Measurements from ENCODE around the gene MIB2.
A peak's percentile ranks its signal among the peaks of the same experiment; 100 is the strongest.

Gene MIB2

GRCh38 chr1:1599935-1600860, 15.1 kb upstream of the MIB2 start, which contains the start of gene FNDC10:
TSS of gene FNDC10 (minus strand) at chr1:1600135. CDS start at chr1:1600015, 120 bp downstream.
- Histone ChIP-seq H3K4me1 (ENCODE audit: control insufficient read depth, insufficient read depth, low read length) (peaks cover 3% of the 10 kb centered on the region), H3K9me3 (ENCODE audit: control insufficient read depth, insufficient read depth, low read length) (no peaks in the 10 kb centered on the region), H3K9ac (ENCODE audit: low read depth, low read length) (peak within 1 kb of the TSS; percentile 24), H3K36me3 (ENCODE audit: control insufficient read depth, insufficient read depth, low read length) (no peaks in the 10 kb centered on the region), H3K4me3 (ENCODE audit: low read depth, low read length) (peak within 1 kb of the TSS; percentile 50), H3K27me3 (ENCODE audit: control insufficient read depth, insufficient read depth, low read length) (peaks cover 35% of the 10 kb centered on the region)

DNA sequence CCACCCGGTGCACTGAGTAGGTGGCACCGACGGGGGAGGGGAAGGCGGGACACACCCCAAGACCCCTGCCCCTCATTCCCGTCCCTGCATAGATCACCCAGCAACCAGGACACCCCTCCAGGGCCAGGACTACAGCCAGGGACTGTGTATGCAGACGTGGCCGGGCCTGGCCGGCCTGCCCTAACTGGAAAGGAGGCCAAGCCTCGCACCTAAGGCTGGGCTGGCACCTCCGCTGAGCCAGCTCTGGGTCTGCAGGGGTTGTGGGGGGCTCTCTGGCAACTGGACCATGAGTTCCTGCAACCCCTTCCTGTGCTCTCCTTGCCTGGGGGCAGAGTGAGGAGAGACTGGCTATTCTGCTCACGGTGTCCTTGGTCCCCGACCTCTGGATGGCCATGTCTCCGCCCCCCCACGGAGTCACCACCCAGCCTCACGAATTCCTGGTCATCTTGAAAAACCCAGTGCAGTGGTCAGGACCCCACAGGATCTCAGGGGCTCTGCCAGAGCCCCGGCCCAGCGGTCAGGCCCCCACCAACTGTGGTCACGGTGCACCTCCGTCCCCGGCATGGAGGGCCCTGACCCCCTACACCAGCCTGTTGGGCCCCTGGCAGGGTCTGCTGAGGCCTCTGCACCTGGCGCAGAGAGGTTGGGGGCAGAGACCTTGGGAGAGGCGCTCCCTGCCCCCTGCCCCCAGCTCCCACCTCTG, 14.3 kb upstream of the MIB2 start:
- Histone ChIP-seq H3K4me1 (ENCODE audit: control insufficient read depth, insufficient read depth, low read length) (peaks cover 3% of the 10 kb centered on the region), H3K4me3 (ENCODE audit: low read depth, low read length) (peak overlapping the region; percentile 50), H3K27me3 (ENCODE audit: control insufficient read depth, insufficient read depth, low read length) (peaks cover 28% of the 10 kb centered on the region), H3K9me3 (ENCODE audit: control insufficient read depth, insufficient read depth, low read length) (no peaks in the 10 kb centered on the region), H3K36me3 (ENCODE audit: control insufficient read depth, insufficient read depth, low read length) (no peaks in the 10 kb centered on the region), H3K9ac (ENCODE audit: low read depth, low read length) (no peak overlapping the region)

DNA sequence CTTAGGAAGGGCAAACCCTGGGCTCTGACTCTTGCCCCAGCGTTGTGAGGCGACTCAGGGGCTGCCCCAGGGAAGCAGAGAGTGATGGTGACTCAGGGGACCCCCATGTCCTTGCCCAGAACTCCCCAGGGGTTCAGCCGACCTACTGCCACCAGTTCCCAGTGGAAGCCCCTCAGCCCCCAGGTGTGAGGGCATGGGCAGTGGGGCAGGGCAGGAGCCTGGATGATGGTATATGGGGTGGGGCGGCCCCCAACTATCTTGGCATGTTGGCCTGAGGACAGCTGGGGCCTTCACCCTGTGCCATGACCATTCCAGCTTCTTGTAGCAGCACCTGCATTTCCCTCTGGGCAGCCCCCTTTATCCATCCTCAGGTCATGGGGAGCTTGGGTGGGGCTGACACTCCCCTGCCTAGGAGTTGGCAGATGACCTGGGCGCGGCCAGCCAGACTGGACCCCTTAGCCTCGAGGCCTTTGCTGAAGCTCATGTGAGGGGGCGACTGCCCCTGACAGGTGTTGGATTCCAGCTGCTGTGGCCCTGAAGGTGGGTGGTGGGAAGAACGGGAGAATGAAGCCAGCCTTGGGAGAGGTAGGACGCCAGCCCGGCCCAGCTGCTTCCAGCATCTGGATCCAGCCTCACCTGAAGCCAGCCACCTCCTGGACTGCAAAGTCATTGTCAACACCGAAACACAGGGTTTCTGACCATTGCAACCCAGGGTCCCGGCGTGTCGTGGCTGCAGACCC, 13.6 kb upstream of the MIB2 start:
- no peaks in the 10 kb centered on the region for H3K36me3 ChIP-seq (ENCODE audit: control insufficient read depth, insufficient read depth, low read length)
- H3K27me3 ChIP-seq (ENCODE audit: control insufficient read depth, insufficient read depth, low read length), result peaks cover 22% of the 10 kb centered on the region
- H3K4me3 ChIP-seq (ENCODE audit: low read depth, low read length), result no peak overlapping the region
- H3K9me3 ChIP-seq (ENCODE audit: control insufficient read depth, insufficient read depth, low read length), result no peaks in the 10 kb centered on the region
- peaks cover 3% of the 10 kb centered on the region for H3K4me1 ChIP-seq (ENCODE audit: control insufficient read depth, insufficient read depth, low read length)
- no peak overlapping the region for H3K9ac ChIP-seq (ENCODE audit: low read depth, low read length)

DNA sequence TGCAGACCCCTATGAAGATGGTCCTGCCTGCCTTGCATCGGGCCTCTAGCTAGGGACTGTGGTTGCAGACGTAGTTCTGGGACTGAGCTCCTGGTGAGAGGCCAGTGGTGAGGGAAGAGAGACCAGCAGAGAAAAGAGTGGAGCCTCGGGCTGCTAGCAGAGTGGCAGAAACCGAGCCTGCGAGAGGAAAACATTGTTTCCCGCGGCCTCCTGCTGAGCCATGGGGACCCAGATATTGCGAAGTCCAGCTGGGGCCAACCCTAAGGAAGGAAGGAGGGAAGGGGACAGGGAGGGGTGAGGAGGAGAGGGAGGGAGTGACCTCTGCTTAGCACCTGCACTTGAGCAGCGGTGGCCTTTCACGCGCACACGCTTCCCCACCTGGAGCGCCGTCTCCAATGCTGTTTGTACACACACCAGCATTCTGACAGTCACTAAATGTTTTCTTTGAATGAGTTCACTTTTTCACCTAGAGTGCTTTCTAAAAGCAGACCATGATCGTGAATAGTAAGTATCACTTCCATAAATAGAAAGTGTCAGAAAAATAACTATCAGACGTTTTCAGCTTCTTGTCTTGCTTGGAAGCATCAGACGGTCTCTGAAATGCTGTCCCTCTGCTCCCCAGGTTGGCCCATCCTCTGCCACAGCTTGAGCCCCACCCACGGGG, 12.9 kb upstream of the MIB2 start:
- Histone ChIP-seq H3K9me3 (ENCODE audit: control insufficient read depth, insufficient read depth, low read length) (no peaks in the 10 kb centered on the region), H3K27me3 (ENCODE audit: control insufficient read depth, insufficient read depth, low read length) (peaks cover 22% of the 10 kb centered on the region), H3K36me3 (ENCODE audit: control insufficient read depth, insufficient read depth, low read length) (no peaks in the 10 kb centered on the region), H3K4me3 (ENCODE audit: low read depth, low read length) (no peak overlapping the region), H3K4me1 (ENCODE audit: control insufficient read depth, insufficient read depth, low read length) (peaks cover 3% of the 10 kb centered on the region), H3K9ac (ENCODE audit: low read depth, low read length) (no peak overlapping the region)

DNA sequence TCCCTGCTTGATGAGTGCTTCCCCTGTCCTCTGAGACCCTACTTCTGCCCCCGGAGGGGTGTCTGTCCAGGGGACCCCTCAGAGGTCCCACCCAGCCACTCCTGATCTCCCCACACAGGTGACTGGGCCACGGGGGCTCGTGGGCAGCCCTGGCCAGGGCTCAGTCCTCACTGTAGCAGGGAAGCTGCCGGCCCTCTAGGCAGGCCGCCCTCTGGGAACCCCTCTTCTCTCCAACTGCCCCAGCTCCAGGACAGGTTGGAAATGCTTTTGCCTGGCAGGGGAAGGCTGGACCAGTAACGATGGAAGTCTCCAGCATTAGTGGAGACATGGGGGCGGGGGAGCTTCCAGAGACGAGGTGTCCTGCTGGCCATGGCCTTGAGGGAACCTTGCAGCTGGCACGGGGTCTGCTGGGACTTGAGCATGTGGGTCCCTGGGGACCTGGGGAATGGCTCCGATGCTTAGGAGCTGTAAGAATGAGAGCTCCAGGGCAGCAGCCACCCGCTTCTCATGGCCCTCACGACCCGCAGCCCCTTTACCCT, 12.3 kb upstream of the MIB2 start:
- Histone ChIP-seq H3K4me3 (ENCODE audit: low read depth, low read length) (no peak overlapping the region), H3K9me3 (ENCODE audit: control insufficient read depth, insufficient read depth, low read length) (no peaks in the 10 kb centered on the region), H3K9ac (ENCODE audit: low read depth, low read length) (no peak overlapping the region), H3K27me3 (ENCODE audit: control insufficient read depth, insufficient read depth, low read length) (peaks cover 21% of the 10 kb centered on the region), H3K36me3 (ENCODE audit: control insufficient read depth, insufficient read depth, low read length) (no peaks in the 10 kb centered on the region), H3K4me1 (ENCODE audit: control insufficient read depth, insufficient read depth, low read length) (no peaks in the 10 kb centered on the region)

GRCh38 chr1:1603671-1604373, 11.5 kb upstream of the MIB2 start:
- Histone ChIP-seq H3K4me1 (ENCODE audit: control insufficient read depth, insufficient read depth, low read length) (no peaks in the 10 kb centered on the region), H3K9ac (ENCODE audit: low read depth, low read length) (no peak overlapping the region), H3K4me3 (ENCODE audit: low read depth, low read length) (no peak overlapping the region), H3K36me3 (ENCODE audit: control insufficient read depth, insufficient read depth, low read length) (no peaks in the 10 kb centered on the region), H3K27me3 (ENCODE audit: control insufficient read depth, insufficient read depth, low read length) (peaks cover 14% of the 10 kb centered on the region), H3K9me3 (ENCODE audit: control insufficient read depth, insufficient read depth, low read length) (no peaks in the 10 kb centered on the region)

DNA sequence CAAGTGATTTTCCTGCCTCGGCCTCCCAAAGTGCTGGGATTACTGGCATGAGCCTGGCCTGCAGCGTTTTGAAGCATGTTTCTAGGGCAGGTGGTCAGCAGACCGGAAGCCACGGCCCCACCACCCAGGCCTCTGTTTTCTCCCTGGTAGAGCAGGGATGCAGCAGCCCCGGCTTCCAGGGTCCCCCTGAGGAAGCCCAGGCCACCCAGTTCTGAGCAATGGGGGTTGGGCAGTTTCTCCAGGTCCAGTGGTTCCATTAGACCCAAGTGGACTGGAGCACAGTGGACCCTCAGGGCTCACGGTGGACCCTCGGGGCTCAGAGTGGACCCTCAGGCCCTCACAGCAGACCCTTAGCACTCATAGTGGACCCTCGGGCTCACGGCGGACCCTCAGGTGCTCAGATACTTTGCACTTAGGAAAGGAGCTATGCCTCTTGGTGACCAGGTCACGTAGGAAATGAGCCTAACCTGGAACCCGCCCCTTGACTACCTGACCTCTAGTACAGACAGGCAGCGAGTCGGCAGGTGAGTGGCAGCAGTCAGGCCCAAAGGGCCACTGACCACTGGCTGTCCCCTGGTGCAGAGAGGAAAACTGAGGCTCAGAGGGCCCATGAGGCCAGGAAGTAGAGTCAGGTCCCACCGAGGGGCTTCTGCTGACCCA, 10.8 kb upstream of the MIB2 start:
- Histone ChIP-seq H3K4me3 (ENCODE audit: low read depth, low read length) (no peak overlapping the region), H3K36me3 (ENCODE audit: control insufficient read depth, insufficient read depth, low read length) (no peaks in the 10 kb centered on the region), H3K27me3 (ENCODE audit: control insufficient read depth, insufficient read depth, low read length) (peaks cover 12% of the 10 kb centered on the region), H3K4me1 (ENCODE audit: control insufficient read depth, insufficient read depth, low read length) (no peaks in the 10 kb centered on the region), H3K9ac (ENCODE audit: low read depth, low read length) (no peak overlapping the region), H3K9me3 (ENCODE audit: control insufficient read depth, insufficient read depth, low read length) (no peaks in the 10 kb centered on the region)

GRCh38 chr1:1605034-1605591, 10.2 kb upstream of the MIB2 start:
- no peaks in the 10 kb centered on the region for H3K4me1 ChIP-seq (ENCODE audit: control insufficient read depth, insufficient read depth, low read length)
- no peaks in the 10 kb centered on the region for H3K9me3 ChIP-seq (ENCODE audit: control insufficient read depth, insufficient read depth, low read length)
- H3K27me3 ChIP-seq (ENCODE audit: control insufficient read depth, insufficient read depth, low read length), result peaks cover 12% of the 10 kb centered on the region
- no peak overlapping the region for H3K4me3 ChIP-seq (ENCODE audit: low read depth, low read length)
- H3K9ac ChIP-seq (ENCODE audit: low read depth, low read length), result no peak overlapping the region
- no peaks in the 10 kb centered on the region for H3K36me3 ChIP-seq (ENCODE audit: control insufficient read depth, insufficient read depth, low read length)

DNA sequence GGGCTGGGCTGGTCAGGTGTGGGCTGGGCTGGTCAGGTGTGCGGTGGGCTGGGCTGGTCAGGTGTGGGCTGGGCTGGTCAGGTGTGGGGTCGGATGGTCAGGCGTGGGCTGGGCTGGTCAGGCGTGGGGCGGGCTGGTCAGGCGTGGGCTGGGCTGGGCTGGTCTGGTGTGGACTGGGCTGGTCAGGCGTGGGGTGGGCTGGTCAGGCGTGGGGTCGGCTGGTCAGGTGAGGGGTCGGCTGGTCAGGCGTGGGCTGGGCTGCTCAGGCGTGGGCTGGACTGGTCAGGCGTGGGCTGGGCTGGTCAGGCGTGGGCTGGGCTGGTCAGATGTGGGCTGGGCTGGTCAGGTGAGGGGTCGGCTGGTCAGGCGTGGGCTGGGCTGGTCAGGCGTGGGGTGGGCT, 9.6 kb upstream of the MIB2 start:
- peaks cover 11% of the 10 kb centered on the region for H3K27me3 ChIP-seq (ENCODE audit: control insufficient read depth, insufficient read depth, low read length)
- no peaks in the 10 kb centered on the region for H3K36me3 ChIP-seq (ENCODE audit: control insufficient read depth, insufficient read depth, low read length)
- H3K9ac ChIP-seq (ENCODE audit: low read depth, low read length), result no peak overlapping the region
- no peak overlapping the region for H3K4me3 ChIP-seq (ENCODE audit: low read depth, low read length)
- no peaks in the 10 kb centered on the region for H3K9me3 ChIP-seq (ENCODE audit: control insufficient read depth, insufficient read depth, low read length)
- H3K4me1 ChIP-seq (ENCODE audit: control insufficient read depth, insufficient read depth, low read length), result no peaks in the 10 kb centered on the region

GRCh38 chr1:1606232-1606631, 9.1 kb upstream of the MIB2 start:
- Histone ChIP-seq H3K4me1 (ENCODE audit: control insufficient read depth, insufficient read depth, low read length) (no peaks in the 10 kb centered on the region), H3K9me3 (ENCODE audit: control insufficient read depth, insufficient read depth, low read length) (no peaks in the 10 kb centered on the region), H3K9ac (ENCODE audit: low read depth, low read length) (no peak overlapping the region), H3K36me3 (ENCODE audit: control insufficient read depth, insufficient read depth, low read length) (no peaks in the 10 kb centered on the region), H3K27me3 (ENCODE audit: control insufficient read depth, insufficient read depth, low read length) (peaks cover 6% of the 10 kb centered on the region), H3K4me3 (ENCODE audit: low read depth, low read length) (no peak overlapping the region)
